Lower leg skin (tissue), 4 donors: ENCODE results near the gene GUCA1A. TPM values are rescaled to one million over a fixed set of nuclear protein-coding genes. Genes with fewer than 3 reads are reported as not detected.
A peak's percentile ranks its signal among the peaks of the same experiment; 100 is the strongest.

ENCODE experiments used
- DNase-seq, 2 donors: peaks; one replicate each; pipeline ENCODE4 v3.0.0-alpha.2; 2019; ENCODE audit warnings: low spot score in 2 of 2
- H3K4me3 ChIP-seq: fragments of 200-600 bp; sonication (generic); 2 replicates; pipeline ENCODE4 v1.5.1; 2017; ENCODE audit warnings: mild to moderate bottlenecking, low read depth; ENCODE audit not compliant: poor library complexity, severe bottlenecking
- POLR2A ChIP-seq, 2 donors: fragments of 450-650 bp; IDR thresholded peaks; one replicate each; pipeline ENCODE4 v1.6.1; 2016 to 2017; ENCODE audit warnings: antibody characterized with exemption in 2 of 2, mild to moderate bottlenecking in 1 of 2, moderate library complexity in 1 of 2
- WGBS, 2 donors: methylation state at CpG; one replicate each; pipeline ENCODE4 v1.1.5; 2018; 5-methylcytosine and 5-hydroxymethylcytosine counted together
- intact Hi-C: fragments of 100-400 bp; cut with DNase I; formaldehyde crosslinking; loops from one replicate; pipeline ENCODE4 v1.15.0; 2023; ENCODE audit warnings: low total_unique reads
- total RNA-seq, 4 donors: library from RNA; depleted of rRNA; stranded (reverse); fragments of >200 nt; gene quantifications; one replicate each; pipeline ENCODE4 v1.1.0, GENCODE V29; 2016
- TF ChIP-seq, protein P1 (sequence below), 3 donors: fragments of 450-650 bp; IDR thresholded peaks; one replicate each; pipeline ENCODE4 v1.5.1; 2016; ENCODE audit warnings: antibody characterized with exemption in 3 of 3, mild to moderate bottlenecking in 3 of 3, moderate library complexity in 2 of 3

GUCA1A gene
- total RNA-seq, 4 donors from 2014 or later: not detected

DNA sequence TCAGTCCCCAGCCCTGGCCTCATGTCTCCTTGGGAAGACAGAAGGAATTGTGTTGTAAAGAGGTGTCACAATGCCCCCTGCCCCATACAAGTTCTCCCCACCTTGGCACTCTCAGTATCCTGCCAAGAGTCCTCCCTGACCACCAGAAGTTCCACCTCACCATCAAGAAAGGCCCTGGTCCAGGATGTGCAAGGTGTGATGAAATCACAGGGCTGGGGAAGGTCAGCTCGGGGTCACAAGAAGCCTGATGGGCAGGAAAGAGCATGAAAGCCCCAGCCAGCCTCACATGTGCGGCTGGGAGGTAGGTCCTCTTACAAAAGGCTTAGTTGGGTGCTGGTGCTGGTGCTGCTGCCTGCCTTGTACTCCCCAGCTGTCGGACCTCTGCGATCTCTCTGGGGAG lies 17.9 kb upstream of the GUCA1A start:
- WGBS, 2 donors: 87 to 90% methylated on average over 4 of the region's 4 CpGs
- no peak overlapping the region for H3K4me3 ChIP-seq
- DNase-seq: no peak
- intact Hi-C loops: no loop called here
- TF ChIP-seq, protein P1, sequence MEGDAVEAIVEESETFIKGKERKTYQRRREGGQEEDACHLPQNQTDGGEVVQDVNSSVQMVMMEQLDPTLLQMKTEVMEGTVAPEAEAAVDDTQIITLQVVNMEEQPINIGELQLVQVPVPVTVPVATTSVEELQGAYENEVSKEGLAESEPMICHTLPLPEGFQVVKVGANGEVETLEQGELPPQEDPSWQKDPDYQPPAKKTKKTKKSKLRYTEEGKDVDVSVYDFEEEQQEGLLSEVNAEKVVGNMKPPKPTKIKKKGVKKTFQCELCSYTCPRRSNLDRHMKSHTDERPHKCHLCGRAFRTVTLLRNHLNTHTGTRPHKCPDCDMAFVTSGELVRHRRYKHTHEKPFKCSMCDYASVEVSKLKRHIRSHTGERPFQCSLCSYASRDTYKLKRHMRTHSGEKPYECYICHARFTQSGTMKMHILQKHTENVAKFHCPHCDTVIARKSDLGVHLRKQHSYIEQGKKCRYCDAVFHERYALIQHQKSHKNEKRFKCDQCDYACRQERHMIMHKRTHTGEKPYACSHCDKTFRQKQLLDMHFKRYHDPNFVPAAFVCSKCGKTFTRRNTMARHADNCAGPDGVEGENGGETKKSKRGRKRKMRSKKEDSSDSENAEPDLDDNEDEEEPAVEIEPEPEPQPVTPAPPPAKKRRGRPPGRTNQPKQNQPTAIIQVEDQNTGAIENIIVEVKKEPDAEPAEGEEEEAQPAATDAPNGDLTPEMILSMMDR (IDR thresholded peaks at IDR 0.05): no peak
- no peak for TF ChIP-seq POLR2A (IDR thresholded peaks at IDR 0.05)

DNA sequence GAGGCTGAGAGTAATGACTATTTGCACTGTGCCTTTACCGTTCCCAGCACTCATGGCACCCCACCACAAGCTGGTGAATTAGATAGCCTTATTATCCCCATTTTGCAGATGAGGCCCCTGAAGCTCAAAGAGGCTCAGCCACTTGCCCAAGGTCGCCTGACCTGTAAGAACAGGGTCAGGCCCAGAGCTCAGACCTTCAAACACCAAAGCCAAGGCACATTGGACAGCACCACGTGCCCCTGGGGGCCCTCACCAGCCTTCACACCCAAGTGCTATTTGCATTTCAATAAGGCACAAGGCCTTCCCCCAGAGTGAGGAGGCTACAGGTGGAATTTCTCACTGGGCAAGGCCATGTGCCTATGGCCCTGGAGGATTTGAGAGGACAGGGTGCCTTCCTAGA lies 16.5 kb upstream of the GUCA1A start:
- TF ChIP-seq POLR2A (IDR thresholded peaks at IDR 0.05): no peak
- TF ChIP-seq, protein P1 (IDR thresholded peaks at IDR 0.05): no peak
- 76 to 81% methylated on average over 3 of the region's 3 CpGs for WGBS, 2 donors
- no peak for DNase-seq
- H3K4me3 ChIP-seq: no peak overlapping the region
- intact Hi-C loops: no loop called here

DNA sequence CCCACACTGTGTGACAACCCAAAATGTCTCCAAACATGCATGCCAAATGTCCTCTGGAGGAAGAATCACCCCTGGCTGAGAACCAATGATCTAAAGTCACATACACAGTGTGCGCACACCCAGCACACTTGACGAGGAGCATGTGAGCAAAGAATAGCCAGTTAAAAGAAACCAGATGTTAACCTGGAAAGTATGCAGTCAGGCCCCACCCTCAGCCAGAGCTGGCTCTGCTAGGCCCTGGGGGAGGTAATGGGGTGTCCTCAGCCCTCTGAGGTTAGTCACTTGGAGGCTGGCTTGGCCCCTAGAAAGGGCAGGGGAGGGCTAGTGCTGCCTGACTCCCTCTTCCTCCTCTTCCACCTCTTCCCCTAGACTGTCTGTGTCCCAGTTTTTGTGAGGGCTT lies 15.2 kb upstream of the GUCA1A start:
- WGBS, 2 donors: 28 to 30% methylated on average over 2 of the region's 2 CpGs
- intact Hi-C loops: no loop called here
- no peak overlapping the region for H3K4me3 ChIP-seq
- TF ChIP-seq, protein P1 (IDR thresholded peaks at IDR 0.05): no peak
- no peak for TF ChIP-seq POLR2A (IDR thresholded peaks at IDR 0.05)
- DNase-seq: peak in 1 of 2 donors; percentile 50

DNA sequence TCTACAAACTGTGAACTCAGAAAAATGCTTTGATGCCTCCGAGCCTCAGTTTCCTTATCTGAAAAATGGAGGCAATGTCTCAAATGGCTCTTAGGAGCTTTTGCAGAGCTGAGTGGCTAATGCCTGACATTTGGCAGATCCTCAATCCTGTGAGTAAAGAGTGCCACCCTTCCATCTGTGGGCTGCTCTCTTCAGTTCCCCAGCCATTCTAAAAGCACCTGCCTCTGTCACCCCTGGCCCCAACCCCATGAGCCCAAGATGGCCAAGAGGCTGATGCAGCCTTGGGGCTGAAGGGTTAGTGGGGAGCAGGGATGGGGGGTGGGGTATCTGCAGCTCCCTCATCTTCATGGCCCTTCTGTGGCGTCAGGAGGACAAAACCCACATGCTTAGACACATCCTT lies 14.5 kb upstream of the GUCA1A start:
- no peak for DNase-seq
- WGBS, 2 donors: 76 to 80% methylated on average over 2 of the region's 2 CpGs
- intact Hi-C loops: no loop called here
- TF ChIP-seq, protein P1 (IDR thresholded peaks at IDR 0.05): no peak
- no peak for TF ChIP-seq POLR2A (IDR thresholded peaks at IDR 0.05)
- H3K4me3 ChIP-seq: no peak overlapping the region

DNA sequence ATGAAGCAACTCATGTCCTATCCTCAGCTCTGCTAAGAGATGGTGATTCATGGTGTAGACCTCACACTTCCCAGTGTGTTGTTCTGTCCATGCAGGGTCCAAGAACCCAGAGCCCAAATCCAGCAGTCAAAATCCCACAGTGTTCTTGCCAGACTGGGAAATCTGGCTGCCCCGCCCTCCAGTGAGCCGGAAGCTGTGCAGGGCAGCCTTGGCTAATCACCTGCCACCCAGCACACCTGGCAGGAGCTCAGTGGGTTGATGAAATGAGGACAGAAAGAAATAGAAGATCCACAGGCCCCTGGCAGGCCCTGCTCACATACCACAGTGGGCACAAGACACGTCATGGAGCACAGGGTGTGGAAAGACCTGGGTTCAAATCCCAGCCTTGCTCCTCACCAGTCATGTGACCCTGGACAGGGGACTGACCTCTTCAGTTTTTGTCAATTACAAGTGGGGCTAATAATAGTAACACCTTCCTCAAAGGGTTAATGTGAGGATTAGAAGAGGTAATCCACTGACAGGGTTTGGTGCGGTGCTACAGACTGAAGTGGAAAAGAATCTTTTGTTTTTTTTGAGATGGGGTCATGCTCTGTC lies 13.6 kb upstream of the GUCA1A start:
- no peak for DNase-seq
- H3K4me3 ChIP-seq: no peak overlapping the region
- intact Hi-C loops: no loop called here
- WGBS, 2 donors: 42 to 48% methylated on average over 4 of the region's 4 CpGs
- TF ChIP-seq, protein P1 (IDR thresholded peaks at IDR 0.05): no peak
- TF ChIP-seq POLR2A (IDR thresholded peaks at IDR 0.05): no peak

DNA sequence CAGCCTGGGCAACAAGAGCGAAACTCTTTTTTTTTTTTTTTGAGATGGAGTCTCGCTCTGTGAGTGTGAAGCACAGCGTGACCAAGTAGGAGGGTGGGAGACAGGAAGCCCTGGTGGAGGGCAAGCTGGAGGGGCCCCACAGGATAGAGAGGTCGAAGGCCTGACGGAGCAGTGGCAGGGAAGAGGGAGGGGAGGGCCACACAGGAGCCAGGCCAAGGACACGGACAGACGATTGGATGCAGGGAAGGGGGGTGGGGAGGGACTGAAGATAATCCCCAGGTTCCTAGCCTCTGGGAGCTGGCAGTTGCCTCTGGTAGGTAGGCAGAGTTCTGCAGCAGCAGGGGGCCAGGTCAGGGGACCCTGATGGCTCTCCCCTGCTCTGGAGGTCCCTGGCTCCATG lies 10.8 kb upstream of the GUCA1A start:
- intact Hi-C loops: no loop called here
- H3K4me3 ChIP-seq: no peak overlapping the region
- WGBS, 2 donors: 76 to 80% methylated on average over 7 of the region's 7 CpGs
- TF ChIP-seq POLR2A (IDR thresholded peaks at IDR 0.05): no peak
- TF ChIP-seq, protein P1 (IDR thresholded peaks at IDR 0.05): no peak
- DNase-seq: no peak
